SK-N-SH (cell line): ENCODE measurements around the gene KMT5B. TPM values are rescaled to one million over a fixed set of nuclear protein-coding genes. Genes with fewer than 3 reads are reported as not detected.

Source experiments
- CTCF ChIA-PET: fragments of 300-600, 350-600 bp; formaldehyde crosslinking; extraction: SDS; loops from one replicate; lab custom pipeline; 2021; lab: Yijun Ruan, JAX
- POLR2A ChIA-PET: fragments of 350-600 bp; sonication (Branson Sonifier 250); formaldehyde crosslinking; extraction: SDS; loops from one replicate; lab custom pipeline; 2020; ENCODE audit warnings: antibody characterized with exemption, inconsistent platforms; lab: Yijun Ruan, JAX
- DNase-seq: peaks from one replicate; pipeline ENCODE4 v3.0.0; 2012
- H2AFZ ChIP-seq: fragments of 200-600 bp; sonication (generic); 2 replicates; pipeline ENCODE4 v1.8.1; 2016; ENCODE audit warnings: antibody characterized with exemption, mild to moderate bottlenecking, low read depth
- H3F3A ChIP-seq: fragments of 200-600 bp; sonication (generic); replicated peaks from 2 replicates; pipeline ENCODE3; 2016; ENCODE audit warnings: antibody characterized with exemption, mild to moderate bottlenecking; ENCODE audit not compliant: insufficient read depth
- H3K27ac ChIP-seq, 2 experiments: fragments of 200-500 bp in 1 of 2; fragments of 200-600 bp in 1 of 2; sonication (Bioruptor generic) in 1 of 2; sonication (generic), shearing (Covaris generic) in 1 of 2; 2 replicates each; pipeline versions ENCODE4 v1.5.1 to v1.6.1; 2014 to 2016; ENCODE audit warnings: low read depth in 2 of 2, inconsistent platforms in 1 of 2, low read length in 1 of 2, mild to moderate bottlenecking in 1 of 2, mixed read lengths in 1 of 2
- H3K27me3 ChIP-seq: fragments of 200-600 bp; sonication (generic), shearing (Covaris generic); 2 replicates; pipeline ENCODE4 v1.6.1; 2016; ENCODE audit warnings: mixed run types; ENCODE audit not compliant: insufficient read depth
- H3K36me3 ChIP-seq, 2 experiments: fragments of 200-500 bp in 1 of 2; fragments of 200-600 bp in 1 of 2; sonication (Bioruptor generic) in 1 of 2; sonication (generic) in 1 of 2; replicated peaks in 1 of 2; 2 replicates each; pipeline versions ENCODE3 to v1.5.1; 2014 to 2016; ENCODE audit warnings: low read length in 1 of 2, mild to moderate bottlenecking in 1 of 2; ENCODE audit not compliant: insufficient read depth in 2 of 2, control insufficient read depth in 1 of 2
- H3K4me1 ChIP-seq, 2 experiments: fragments of 200-500 bp in 1 of 2; fragments of 200-600 bp in 1 of 2; sonication (Bioruptor generic) in 1 of 2; sonication (generic), shearing (Covaris generic) in 1 of 2; 2 replicates each; pipeline versions ENCODE4 v1.5.1 to v1.6.1; 2014 to 2016; ENCODE audit warnings: low read depth in 1 of 2, low read length in 1 of 2, mixed run types in 1 of 2; ENCODE audit not compliant: insufficient read depth in 2 of 2, control insufficient read depth in 1 of 2
- H3K4me2 ChIP-seq: fragments of 200-600 bp; sonication (generic), shearing (Covaris generic); 2 replicates; pipeline ENCODE4 v1.6.1; 2017; ENCODE audit warnings: mixed run types
- H3K4me3 ChIP-seq, 2 experiments: fragments of 200-500 bp in 1 of 2; fragments of 200-600 bp in 1 of 2; sonication (Bioruptor generic) in 1 of 2; sonication (generic), shearing (Covaris generic) in 1 of 2; 2 replicates each; pipeline versions ENCODE4 v1.5.1 to v1.8.1; 2014 to 2016; ENCODE audit warnings: low read depth in 2 of 2, inconsistent platforms in 1 of 2, low read length in 1 of 2, mild to moderate bottlenecking in 1 of 2, mixed read lengths in 1 of 2, moderate library complexity in 1 of 2
- H3K79me2 ChIP-seq: fragments of 200-600 bp; sonication (generic); 2 replicates; pipeline ENCODE4 v1.8.1; 2017; ENCODE audit warnings: mild to moderate bottlenecking; ENCODE audit not compliant: insufficient read depth
- H3K9ac ChIP-seq: fragments of 200-600 bp; sonication (generic); 2 replicates; pipeline ENCODE4 v1.6.1; 2017; ENCODE audit warnings: mixed run types
- H3K9me2 ChIP-seq: fragments of 200-600 bp; sonication (generic); 2 replicates; pipeline ENCODE4 v1.6.1; 2017; ENCODE audit warnings: mixed run types
- H3K9me3 ChIP-seq: fragments of 200-600 bp; sonication (generic); 2 replicates; pipeline ENCODE4 v1.6.1; 2017; ENCODE audit warnings: mixed run types, mild to moderate bottlenecking, moderate library complexity
- H4K20me1 ChIP-seq: fragments of 200-600 bp; sonication (generic); 2 replicates; pipeline ENCODE4 v1.6.1; 2017; ENCODE audit warnings: mild to moderate bottlenecking, mixed run types; ENCODE audit not compliant: insufficient read depth
- ELF1 ChIP-seq: IDR thresholded peaks from 2 replicates; pipeline ENCODE4 v1.4.0; 2012
- EP300 ChIP-seq, 2 experiments: IDR thresholded peaks; 2 replicates each; pipeline versions ENCODE4 v1.4.0 to v1.6.1; 2012; ENCODE audit warnings: borderline replicate concordance in 1 of 2, low read depth in 1 of 2, low read length in 1 of 2
- EZH2phosphoT487 ChIP-seq: fragments of 200-600 bp; sonication (generic); IDR thresholded peaks from 2 replicates; pipeline ENCODE4 v1.6.1; 2017; ENCODE audit warnings: low read depth, mixed run types, mild to moderate bottlenecking, antibody characterized with exemption, moderate library complexity, borderline replicate concordance
- FOSL2 ChIP-seq: IDR thresholded peaks from 2 replicates; pipeline ENCODE4 v1.4.0; 2012; ENCODE audit warnings: low read depth, mild to moderate bottlenecking, moderate library complexity, borderline replicate concordance
- FOXJ3 ChIP-seq: sonication (generic); formaldehyde crosslinking; IDR thresholded peaks from 2 replicates; pipeline ENCODE4 v1.5.1; 2020; ENCODE audit warnings: mild to moderate bottlenecking, missing genetic modification reagents
- MEF2A ChIP-seq: IDR thresholded peaks from 2 replicates; pipeline ENCODE4 v1.4.0; 2012; ENCODE audit warnings: low read depth, borderline replicate concordance
- MXI1 ChIP-seq: IDR thresholded peaks from 2 replicates; pipeline ENCODE4 v1.6.1; 2012; ENCODE audit warnings: mild to moderate bottlenecking, low read depth, low read length, improper control_type of control experiment
- RCOR1 ChIP-seq: fragments of 150-350 bp; IDR thresholded peaks from 2 replicates; pipeline ENCODE4 v1.6.1; 2017; ENCODE audit warnings: antibody characterized with exemption, low read length
- SMC3 ChIP-seq: IDR thresholded peaks from 2 replicates; pipeline ENCODE4 v1.6.1; 2012; ENCODE audit warnings: low read depth, low read length, improper control_type of control experiment
- TAF1 ChIP-seq: IDR thresholded peaks from 2 replicates; pipeline ENCODE4 v1.6.1; 2012; ENCODE audit warnings: low read depth, mild to moderate bottlenecking, low read length, moderate library complexity, borderline replicate concordance
- TCF12 ChIP-seq: IDR thresholded peaks from 2 replicates; pipeline ENCODE4 v1.4.0; 2012
- TEAD4 ChIP-seq: IDR thresholded peaks from 2 replicates; pipeline ENCODE4 v1.4.0; 2012; ENCODE audit warnings: mild to moderate bottlenecking, borderline replicate concordance; ENCODE audit not compliant: insufficient read depth
- USF1 ChIP-seq: IDR thresholded peaks from 2 replicates; pipeline ENCODE4 v1.4.0; 2012; ENCODE audit warnings: low read depth, borderline replicate concordance
- YY1 ChIP-seq: IDR thresholded peaks from 2 replicates; pipeline ENCODE4 v1.4.0; 2012; ENCODE audit warnings: low read depth, mild to moderate bottlenecking
- WGBS: methylation state at CpG from one replicate; pipeline ENCODE4 v1.1.6; 2017; ENCODE audit warnings: low lambda C conversion rate; 5-methylcytosine and 5-hydroxymethylcytosine counted together
- polyA plus RNA-seq, 3 experiments: library from polyadenylated mRNA; depleted of rRNA; stranded (reverse); fragments of >200 nt; gene quantifications; 2 replicates each; pipeline ENCODE4 v1.2.3, GENCODE V29; 2012
- TF ChIP-seq, protein P1 (sequence below): fragments of 150-350 bp; IDR thresholded peaks from 2 replicates; pipeline ENCODE4 v1.6.1; 2017; ENCODE audit warnings: antibody characterized with exemption, low read length, low read depth, borderline replicate concordance
- TF ChIP-seq, protein P2 (sequence below): fragments of 150-350 bp; IDR thresholded peaks from 2 replicates; pipeline ENCODE4 v1.6.1; 2016; ENCODE audit warnings: mild to moderate bottlenecking, low read depth, low read length
- TF ChIP-seq, protein P3 (sequence below): IDR thresholded peaks from 2 replicates; pipeline ENCODE4; 2012
- TF ChIP-seq, protein P4 (sequence below): IDR thresholded peaks from 2 replicates; pipeline ENCODE4 v1.4.0; 2012; ENCODE audit warnings: low read depth, borderline replicate concordance
- TF ChIP-seq, protein P5 (sequence below): IDR thresholded peaks from 2 replicates; pipeline ENCODE4 v1.4.0; 2012; ENCODE audit warnings: low read depth

Gene KMT5B
- polyA plus RNA-seq, 1 of the 3 experiments (the other 2 are of a cell fraction): 10.4 TPM

DNA sequence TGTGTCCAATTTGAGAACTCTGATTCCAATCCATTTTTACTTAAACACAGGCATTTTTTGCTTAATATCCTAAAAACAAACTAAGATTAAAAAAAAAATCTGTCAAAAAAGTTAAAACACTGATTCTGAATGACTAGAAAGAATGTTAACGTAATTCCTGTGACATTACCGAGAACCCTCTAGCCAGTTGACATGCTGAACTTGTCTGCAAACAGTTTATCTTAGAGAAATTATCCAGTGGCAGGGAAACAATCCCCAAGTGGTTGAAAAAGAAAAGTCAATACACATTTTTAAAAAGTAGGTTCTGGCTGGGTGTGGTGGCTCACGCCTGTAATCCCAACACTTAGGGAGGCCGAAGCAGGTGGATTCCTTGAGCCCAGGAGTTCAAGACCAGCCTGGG lies 11.6 kb downstream of the KMT5B start:
- WGBS: 96% methylated on average over 4 of the region's 4 CpGs
- Histone ChIP-seq H3K27me3 (no peaks in the 10 kb centered on the region), H3F3A (no peaks in the 10 kb centered on the region), H3K9ac (no peak overlapping the region), H3K79me2 (peaks cover 100% of the 10 kb centered on the region), H3K9me2 (no peaks in the 10 kb centered on the region), H3K4me1 (peaks cover 0 to 9% of the 10 kb centered on the region in 2 experiments; a peak in 2 of 4 replicates), H4K20me1 (peaks cover 100% of the 10 kb centered on the region), H3K36me3 (peaks cover 0 to 6% of the 10 kb centered on the region in 2 experiments), H3K9me3 (no peaks in the 10 kb centered on the region), H3K4me3 (no peak overlapping the region), H2AFZ (no peak overlapping the region), H3K4me2 (no peak overlapping the region), H3K27ac (no peak overlapping the region)
- no peak for DNase-seq
- ChIA-PET CTCF (no interaction called here), POLR2A (no interaction called here)
- TF ChIP-seq FOXJ3 (CRISPR knock-in tag) (no peak), TEAD4 (no peak), MXI1 (no peak), SMC3 (no peak), ELF1 (no peak), FOSL2 (no peak), USF1 (no peak), RCOR1 (no peak), YY1 (no peak), MEF2A (no peak), TAF1 (no peak), EP300 (IDR thresholded peaks at IDR 0.05; ENCODE audit: borderline replicate concordance in 1 of 2, low read depth in 1 of 2, low read length in 1 of 2) (no peak), TCF12 (no peak), EZH2phosphoT487 (no peak)
- TF ChIP-seq, protein P1, sequence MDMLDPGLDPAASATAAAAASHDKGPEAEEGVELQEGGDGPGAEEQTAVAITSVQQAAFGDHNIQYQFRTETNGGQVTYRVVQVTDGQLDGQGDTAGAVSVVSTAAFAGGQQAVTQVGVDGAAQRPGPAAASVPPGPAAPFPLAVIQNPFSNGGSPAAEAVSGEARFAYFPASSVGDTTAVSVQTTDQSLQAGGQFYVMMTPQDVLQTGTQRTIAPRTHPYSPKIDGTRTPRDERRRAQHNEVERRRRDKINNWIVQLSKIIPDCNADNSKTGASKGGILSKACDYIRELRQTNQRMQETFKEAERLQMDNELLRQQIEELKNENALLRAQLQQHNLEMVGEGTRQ: no peak
- TF ChIP-seq, protein P2, sequence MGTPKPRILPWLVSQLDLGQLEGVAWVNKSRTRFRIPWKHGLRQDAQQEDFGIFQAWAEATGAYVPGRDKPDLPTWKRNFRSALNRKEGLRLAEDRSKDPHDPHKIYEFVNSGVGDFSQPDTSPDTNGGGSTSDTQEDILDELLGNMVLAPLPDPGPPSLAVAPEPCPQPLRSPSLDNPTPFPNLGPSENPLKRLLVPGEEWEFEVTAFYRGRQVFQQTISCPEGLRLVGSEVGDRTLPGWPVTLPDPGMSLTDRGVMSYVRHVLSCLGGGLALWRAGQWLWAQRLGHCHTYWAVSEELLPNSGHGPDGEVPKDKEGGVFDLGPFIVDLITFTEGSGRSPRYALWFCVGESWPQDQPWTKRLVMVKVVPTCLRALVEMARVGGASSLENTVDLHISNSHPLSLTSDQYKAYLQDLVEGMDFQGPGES: no peak
- TF ChIP-seq, protein P3, sequence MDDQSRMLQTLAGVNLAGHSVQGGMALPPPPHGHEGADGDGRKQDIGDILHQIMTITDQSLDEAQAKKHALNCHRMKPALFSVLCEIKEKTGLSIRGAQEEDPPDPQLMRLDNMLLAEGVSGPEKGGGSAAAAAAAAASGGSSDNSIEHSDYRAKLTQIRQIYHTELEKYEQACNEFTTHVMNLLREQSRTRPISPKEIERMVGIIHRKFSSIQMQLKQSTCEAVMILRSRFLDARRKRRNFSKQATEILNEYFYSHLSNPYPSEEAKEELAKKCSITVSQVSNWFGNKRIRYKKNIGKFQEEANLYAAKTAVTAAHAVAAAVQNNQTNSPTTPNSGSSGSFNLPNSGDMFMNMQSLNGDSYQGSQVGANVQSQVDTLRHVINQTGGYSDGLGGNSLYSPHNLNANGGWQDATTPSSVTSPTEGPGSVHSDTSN: no peak
- TF ChIP-seq, protein P4, sequence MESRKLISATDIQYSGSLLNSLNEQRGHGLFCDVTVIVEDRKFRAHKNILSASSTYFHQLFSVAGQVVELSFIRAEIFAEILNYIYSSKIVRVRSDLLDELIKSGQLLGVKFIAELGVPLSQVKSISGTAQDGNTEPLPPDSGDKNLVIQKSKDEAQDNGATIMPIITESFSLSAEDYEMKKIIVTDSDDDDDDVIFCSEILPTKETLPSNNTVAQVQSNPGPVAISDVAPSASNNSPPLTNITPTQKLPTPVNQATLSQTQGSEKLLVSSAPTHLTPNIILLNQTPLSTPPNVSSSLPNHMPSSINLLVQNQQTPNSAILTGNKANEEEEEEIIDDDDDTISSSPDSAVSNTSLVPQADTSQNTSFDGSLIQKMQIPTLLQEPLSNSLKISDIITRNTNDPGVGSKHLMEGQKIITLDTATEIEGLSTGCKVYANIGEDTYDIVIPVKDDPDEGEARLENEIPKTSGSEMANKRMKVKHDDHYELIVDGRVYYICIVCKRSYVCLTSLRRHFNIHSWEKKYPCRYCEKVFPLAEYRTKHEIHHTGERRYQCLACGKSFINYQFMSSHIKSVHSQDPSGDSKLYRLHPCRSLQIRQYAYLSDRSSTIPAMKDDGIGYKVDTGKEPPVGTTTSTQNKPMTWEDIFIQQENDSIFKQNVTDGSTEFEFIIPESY: no peak
- TF ChIP-seq, protein P5, sequence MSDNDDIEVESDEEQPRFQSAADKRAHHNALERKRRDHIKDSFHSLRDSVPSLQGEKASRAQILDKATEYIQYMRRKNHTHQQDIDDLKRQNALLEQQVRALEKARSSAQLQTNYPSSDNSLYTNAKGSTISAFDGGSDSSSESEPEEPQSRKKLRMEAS: no peak
